Measurements from ENCODE around the gene CLEC4G.

The CLEC4G gene

GRCh38 chr19:7744199-7744786, 12.4 kb upstream of the CLEC4G start:
- no peak for TF ChIP-seq CSRNP3 (CRISPR knock-in tag; IDR thresholded peaks at IDR 0.05)
- no peak for TF ChIP-seq CREB5 (CRISPR knock-in tag; IDR thresholded peaks at IDR 0.05; ENCODE audit: low read depth)
- no peak for TF ChIP-seq RARB (CRISPR knock-in tag; IDR thresholded peaks at IDR 0.05)
- TF ChIP-seq BACH2 (CRISPR knock-in tag; IDR thresholded peaks at IDR 0.05; ENCODE audit: borderline replicate concordance), result no peak
- no peak for TF ChIP-seq POU6F1 (CRISPR knock-in tag; IDR thresholded peaks at IDR 0.05; ENCODE audit: borderline replicate concordance, low read depth)
- TF ChIP-seq TSHZ2 (CRISPR knock-in tag; IDR thresholded peaks at IDR 0.05), result no peak
- no peak for ATAC-seq

- TF ChIP-seq GLIS3 (CRISPR knock-in tag; IDR thresholded peaks at IDR 0.05), result no peak
- no peak for TF ChIP-seq ZNF565 (CRISPR knock-in tag; conservative IDR thresholded peaks at IDR 0.05; ENCODE audit: low read depth)
- TF ChIP-seq TCF4 (CRISPR knock-in tag; IDR thresholded peaks at IDR 0.05; ENCODE audit: borderline replicate concordance), result no peak
- TF ChIP-seq CSDC2 (CRISPR knock-in tag; IDR thresholded peaks at IDR 0.05), result no peak
- TF ChIP-seq ZC3H10 (CRISPR knock-in tag; IDR thresholded peaks at IDR 0.05), result no peak
- TF ChIP-seq PATZ1 (CRISPR knock-in tag; IDR thresholded peaks at IDR 0.05; ENCODE audit: borderline replicate concordance), result no peak
- TF ChIP-seq ARNTL (CRISPR knock-in tag; IDR thresholded peaks at IDR 0.05; ENCODE audit: borderline replicate concordance, low read depth), result no peak
- no peak for TF ChIP-seq OSR1 (CRISPR knock-in tag; IDR thresholded peaks at IDR 0.05)
- TF ChIP-seq ZNF8 (CRISPR knock-in tag; IDR thresholded peaks at IDR 0.05), result no peak
- no peak for TF ChIP-seq ESRRG (CRISPR knock-in tag; IDR thresholded peaks at IDR 0.05)
- no peak for TF ChIP-seq RARB (CRISPR knock-in tag; IDR thresholded peaks at IDR 0.05)
- no peak for TF ChIP-seq CSRNP3 (CRISPR knock-in tag; IDR thresholded peaks at IDR 0.05)
- TF ChIP-seq POU6F1 (CRISPR knock-in tag; IDR thresholded peaks at IDR 0.05; ENCODE audit: borderline replicate concordance, low read depth), result no peak
- TF ChIP-seq TOX (CRISPR knock-in tag; IDR thresholded peaks at IDR 0.05; ENCODE audit: borderline replicate concordance), result no peak
- no peak for TF ChIP-seq SNAI2 (CRISPR knock-in tag; IDR thresholded peaks at IDR 0.05)
Observed at GRCh38 chr19:7743425-7743841, 11.5 kb upstream of the CLEC4G start.

More at GRCh38 chr19:7743425-7743841, 11.5 kb upstream of the CLEC4G start:
- no peak for ATAC-seq
